VCaP (cell line): ENCODE results near the gene TMEM229B.

ENCODE experiments used
- H3K27ac ChIP-seq: fragments of 450-650 bp; 2 replicates; pipeline ENCODE4 v1.5.1; 2017
- CTCF ChIP-seq: fragments of 450-650 bp; conservative IDR thresholded peaks from 2 replicates; pipeline ENCODE4 v1.5.1; 2017; ENCODE audit warnings: mild to moderate bottlenecking, moderate library complexity

Gene TMEM229B

GRCh38 chr14:67529947-67530935 lies 41.7 kb upstream of the TMEM229B start:
- no peak for TF ChIP-seq CTCF
- peak overlapping the region; percentile 97 for H3K27ac ChIP-seq

- peak overlapping the region; percentile 97 for H3K27ac ChIP-seq
- TF ChIP-seq CTCF: no peak
Observed at GRCh38 chr14:67528276-67528675, 39.8 kb upstream of the TMEM229B start.

- no peak for TF ChIP-seq CTCF
- H3K27ac ChIP-seq: peak overlapping the region; percentile 97
Observed at GRCh38 chr14:67527756-67528155, 39.2 kb upstream of the TMEM229B start.

- peak overlapping the region; percentile 97; the same call in 1 of the 2 replicates for H3K27ac ChIP-seq
- TF ChIP-seq CTCF: peak; percentile 85
Observed at GRCh38 chr14:67526676-67527459, 38.3 kb upstream of the TMEM229B start.

- no peak overlapping the region; the same call in 1 of the 2 replicates for H3K27ac ChIP-seq
- no peak for TF ChIP-seq CTCF
Observed at GRCh38 chr14:67526181-67526580, 37.7 kb upstream of the TMEM229B start.

- no peak overlapping the region for H3K27ac ChIP-seq
- TF ChIP-seq CTCF: no peak
Observed at GRCh38 chr14:67525389-67525788, 36.9 kb upstream of the TMEM229B start.

GRCh38 chr14:67524634-67524963 lies 36.1 kb upstream of the TMEM229B start:
- no peak for TF ChIP-seq CTCF

More at GRCh38 chr14:67524634-67524963, 36.1 kb upstream of the TMEM229B start:
- H3K27ac ChIP-seq: no peak overlapping the region; the same call in 1 of the 2 replicates
